Ovary (tissue), 3 donors: ENCODE data around the gene HBZ.

Experiments
- EP300 ChIP-seq: sonication (generic); formaldehyde crosslinking; IDR thresholded peaks from one replicate; pipeline ENCODE4 v1.6.1; 2017; ENCODE audit warnings: antibody characterized with exemption
- TF ChIP-seq, protein P1 (sequence below), 3 donors: fragments of 450-650 bp in 2 of 3; fragments of 200-600 bp in 1 of 3; IDR thresholded peaks; one replicate each; pipeline versions ENCODE4 v1.5.1 to v1.8.0; 2016 to 2022; ENCODE audit warnings: antibody characterized with exemption in 3 of 3, mild to moderate bottlenecking in 1 of 3
- donor health status: DM: no; HTN: no; CAD: no.

DNA sequence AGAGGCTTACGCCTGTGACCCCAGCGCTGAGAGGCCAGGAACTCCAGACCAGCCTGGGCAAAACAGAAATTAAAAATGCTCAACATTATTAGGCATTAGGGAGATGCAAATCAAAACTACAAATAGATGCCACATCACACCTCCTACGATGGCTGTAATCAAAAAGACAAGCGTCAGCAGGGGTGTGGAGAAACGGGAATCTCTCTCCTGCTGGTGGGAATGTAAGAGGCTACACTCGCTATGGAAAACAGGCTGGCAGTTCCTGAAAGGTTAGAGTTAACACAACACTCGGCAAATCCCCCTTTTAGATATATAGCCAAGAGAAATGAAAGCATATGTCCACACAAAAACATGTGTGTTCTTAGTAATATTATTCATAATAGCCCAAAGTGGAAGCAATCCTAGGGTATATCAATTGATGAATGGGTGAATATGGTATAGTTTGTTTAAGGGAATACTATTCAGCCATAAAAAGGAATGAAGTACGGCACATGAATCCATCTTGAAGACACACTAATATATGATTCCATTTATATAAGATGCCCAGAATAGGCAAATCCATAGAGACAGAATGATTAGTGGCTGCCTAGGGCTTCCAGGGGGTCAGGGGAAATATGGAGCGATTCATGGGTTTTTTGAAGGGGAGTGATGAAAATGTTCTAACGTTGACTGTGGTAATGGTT is 12.1 kb upstream of the HBZ start:
- TF ChIP-seq, protein P1, sequence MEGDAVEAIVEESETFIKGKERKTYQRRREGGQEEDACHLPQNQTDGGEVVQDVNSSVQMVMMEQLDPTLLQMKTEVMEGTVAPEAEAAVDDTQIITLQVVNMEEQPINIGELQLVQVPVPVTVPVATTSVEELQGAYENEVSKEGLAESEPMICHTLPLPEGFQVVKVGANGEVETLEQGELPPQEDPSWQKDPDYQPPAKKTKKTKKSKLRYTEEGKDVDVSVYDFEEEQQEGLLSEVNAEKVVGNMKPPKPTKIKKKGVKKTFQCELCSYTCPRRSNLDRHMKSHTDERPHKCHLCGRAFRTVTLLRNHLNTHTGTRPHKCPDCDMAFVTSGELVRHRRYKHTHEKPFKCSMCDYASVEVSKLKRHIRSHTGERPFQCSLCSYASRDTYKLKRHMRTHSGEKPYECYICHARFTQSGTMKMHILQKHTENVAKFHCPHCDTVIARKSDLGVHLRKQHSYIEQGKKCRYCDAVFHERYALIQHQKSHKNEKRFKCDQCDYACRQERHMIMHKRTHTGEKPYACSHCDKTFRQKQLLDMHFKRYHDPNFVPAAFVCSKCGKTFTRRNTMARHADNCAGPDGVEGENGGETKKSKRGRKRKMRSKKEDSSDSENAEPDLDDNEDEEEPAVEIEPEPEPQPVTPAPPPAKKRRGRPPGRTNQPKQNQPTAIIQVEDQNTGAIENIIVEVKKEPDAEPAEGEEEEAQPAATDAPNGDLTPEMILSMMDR (IDR thresholded peaks at IDR 0.05), result no peak
- no peak for TF ChIP-seq EP300
